Erythroblast (primary cell): ENCODE data around the gene CYREN.

Source experiments
- GATA1 ChIP-seq: IDR thresholded peaks from 2 replicates; pipeline ENCODE4 v1.6.1; 2011; ENCODE audit warnings: low read depth, mild to moderate bottlenecking, control low read depth, low read length, moderate library complexity
- POLR2A ChIP-seq: IDR thresholded peaks from 2 replicates; pipeline ENCODE4 v1.6.1; 2011; ENCODE audit warnings: mild to moderate bottlenecking, low read length

GRCh38 chr7:135183478-135183877 is 13.0 kb upstream of the CYREN start:
- TF ChIP-seq POLR2A (no peak), GATA1 (no peak)
